K562 (cell line): ENCODE data around the gene DNAJC9. TPM values are rescaled to one million over a fixed set of nuclear protein-coding genes. Genes with fewer than 3 reads are reported as not detected.
A peak's percentile ranks its signal among the peaks of the same experiment; 100 is the strongest.

Source experiments
- ASH1L ChIP-seq: fragments of 450-650 bp; IDR thresholded peaks from 2 replicates; pipeline ENCODE4 v1.6.1; 2018; ENCODE audit warnings: borderline replicate concordance, mild to moderate bottlenecking, low read depth; ENCODE audit not compliant: partially characterized antibody
- ATF3 ChIP-seq, 2 experiments: fragments of 450-650 bp in 1 of 2; sonication (generic) in 1 of 2; formaldehyde crosslinking in 1 of 2; IDR thresholded peaks in 1 of 2; conservative IDR thresholded peaks in 1 of 2; 2 replicates each; pipeline versions ENCODE4 v1.6.1 to v1.8.1; 2016 to 2023; ENCODE audit warnings: mild to moderate bottlenecking in 2 of 2, moderate library complexity in 2 of 2, inconsistent platforms in 1 of 2, missing genetic modification reagents in 1 of 2
- CBFA2T3 ChIP-seq: fragments of 450-650 bp; IDR thresholded peaks from 2 replicates; pipeline ENCODE4 v1.6.1; 2017
- CBX8 ChIP-seq: fragments of 200-600 bp; sonication (generic); IDR thresholded peaks from 2 replicates; pipeline ENCODE4 v1.6.1; 2012; ENCODE audit warnings: borderline replicate concordance, mixed run types, low read depth, mild to moderate bottlenecking, moderate library complexity, mixed read lengths, low read length, control low read depth, inconsistent platforms; ENCODE audit not compliant: poor library complexity, severe bottlenecking; ENCODE audit errors: extremely low read depth
- CREM ChIP-seq: IDR thresholded peaks from 2 replicates; pipeline ENCODE4 v1.6.1; 2014; ENCODE audit warnings: antibody characterized with exemption, low read depth
- FOXA1 ChIP-seq: fragments of 450-650 bp; IDR thresholded peaks from 2 replicates; pipeline ENCODE4 v1.6.1; 2016; ENCODE audit warnings: mild to moderate bottlenecking, borderline replicate concordance
- FOXJ3 ChIP-seq: sonication (generic); formaldehyde crosslinking; IDR thresholded peaks from 2 replicates; pipeline ENCODE4 v1.4.0; 2020; ENCODE audit warnings: mild to moderate bottlenecking, missing genetic modification reagents
- HDAC2 ChIP-seq: fragments of 450-650 bp; IDR thresholded peaks from 2 replicates; pipeline ENCODE4 v1.6.1; 2016; ENCODE audit warnings: mild to moderate bottlenecking
- HES1 ChIP-seq: fragments of 450-650 bp; IDR thresholded peaks from 2 replicates; pipeline ENCODE4 v1.6.1; 2016; ENCODE audit warnings: low read depth, mild to moderate bottlenecking, moderate library complexity
- HMBOX1 ChIP-seq: sonication (generic); IDR thresholded peaks from 2 replicates; pipeline ENCODE4 v1.6.1; 2016
- HMG20A ChIP-seq: fragments of 450-650 bp; formaldehyde crosslinking; conservative IDR thresholded peaks from 2 replicates; pipeline ENCODE4 v1.4.0; 2020; ENCODE audit warnings: mild to moderate bottlenecking, mixed read lengths
- KLF6 ChIP-seq: fragments of 250-450 bp; sonication (Bioruptor Pico); IDR thresholded peaks from 2 replicates; pipeline ENCODE4 v1.4.0; 2020; ENCODE audit warnings: mild to moderate bottlenecking, moderate library complexity, borderline replicate concordance
- MED1 ChIP-seq: sonication (generic); formaldehyde crosslinking; IDR thresholded peaks from 2 replicates; pipeline ENCODE4 v1.8.1; 2023; ENCODE audit warnings: missing genetic modification reagents, borderline replicate concordance
- MYNN ChIP-seq, 2 experiments: sonication (generic); formaldehyde crosslinking in 1 of 2; IDR thresholded peaks; 2 replicates each; pipeline versions ENCODE4 v1.5.0 to v1.6.1; 2016 to 2020; ENCODE audit warnings: antibody characterized with exemption in 1 of 2, missing genetic modification reagents in 1 of 2
- PHB2 ChIP-seq: fragments of 450-650 bp; IDR thresholded peaks from 2 replicates; pipeline ENCODE4 v1.6.1; 2017; ENCODE audit warnings: low read depth
- RB1 ChIP-seq: fragments of 450-650 bp; IDR thresholded peaks from 2 replicates; pipeline ENCODE4 v1.6.1; 2017; ENCODE audit warnings: low read depth, mild to moderate bottlenecking
- SNAPC5 ChIP-seq: fragments of 250-450 bp; sonication (Bioruptor Pico); IDR thresholded peaks from 2 replicates; pipeline ENCODE4 v1.8.0; 2021; ENCODE audit warnings: moderate library complexity, mild to moderate bottlenecking, inconsistent platforms
- TRIM28 ChIP-seq: fragments of 450-650 bp; IDR thresholded peaks from 2 replicates; pipeline ENCODE4 v1.6.1; 2017
- ZEB2 ChIP-seq: fragments of 450-650 bp; IDR thresholded peaks from 2 replicates; pipeline ENCODE4 v1.6.1; 2016
- ZKSCAN8 ChIP-seq: fragments of 200-800 bp; sonication (Bioruptor generic); IDR thresholded peaks from 2 replicates; pipeline ENCODE4 v1.6.1; 2016; ENCODE audit warnings: missing genetic modification characterization, missing compliant biosample characterization
- ZMIZ1 ChIP-seq, 2 experiments: fragments of 150-350 bp in 1 of 2; IDR thresholded peaks; 2 replicates each; pipeline ENCODE4 v1.6.1; 2012 to 2016; ENCODE audit warnings: low read depth in 2 of 2, low read length in 2 of 2, mild to moderate bottlenecking in 1 of 2, moderate library complexity in 1 of 2
- ZNF232 ChIP-seq: sonication (generic); formaldehyde crosslinking; IDR thresholded peaks from 2 replicates; pipeline ENCODE4 v1.8.0; 2022; ENCODE audit warnings: mild to moderate bottlenecking, missing genetic modification reagents
- polyA plus RNA-seq, 8 experiments: library from polyadenylated mRNA; depleted of rRNA in 4 of 8; stranded (reverse) in 5 of 8; unstranded in 3 of 8; fragments of >200 nt; fragmentation: Nextera tagmentation in 2 of 8; fragmentation: Illumina TruSeq in 1 of 8; extraction: Ambion mirVana in 2 of 8; extraction: Trizol in 1 of 8; gene quantifications; 2 replicates each; pipeline versions ENCODE4 v1.2.1 to v1.2.3, GENCODE V29; 2011 to 2014; ENCODE audit warnings: inconsistent platforms in 1 of 8, missing spikeins in 1 of 8
- total RNA-seq, 7 experiments: library from RNA; depleted of rRNA in 6 of 7; stranded (reverse); fragments of >200 nt in 6 of 7; fragmentation: Illumina TruSeq in 2 of 7; extraction: Trizol in 2 of 7; gene quantifications; 2 replicates each; pipeline versions ENCODE4 v1.2.1 to v1.2.3, GENCODE V29; 2011 to 2021; ENCODE audit warnings: low replicate concordance in 1 of 7

The DNAJC9 gene
- total and polyA plus RNA-seq, 9 of the 15 experiments (the other 6 are each of a cell fraction or from before 2014, with no cell fraction given) = 66.7 to 133 (median 102) TPM

GRCh38 chr10:73252445-73253224 is 5.6 kb upstream of the DNAJC9 start, which contains the start of gene MRPS16 (continued):
- TF ChIP-seq KLF6 (CRISPR knock-in tag) (no peak; the same call in 1 of the 2 replicates), CBX8 (no peak), FOXA1 (no peak), ASH1L (peak; percentile 21), HES1 (0 out of 2 replicates have a peak, but pooled peaks have one; percentile 21), TRIM28 (no peak), ZKSCAN8 (CRISPR knock-in tag) (no peak), FOXJ3 (CRISPR knock-in tag) (no peak), HDAC2 (peak; percentile 79; the same call in 1 of the 2 replicates), ATF3 (IDR thresholded peaks at IDR 0.05) (peak; percentile 96), ATF3 (CRISPR knock-in tag; conservative IDR thresholded peaks at IDR 0.05) (peak; percentile 56), ZNF232 (peak; percentile 81; the same call in 1 of the 2 replicates), CREM (peak; percentile 93), MYNN (IDR thresholded peaks at IDR 0.05) (0 out of 2 replicates have a peak, but pooled peaks have one; percentile 73), MYNN (CRISPR knock-in tag; IDR thresholded peaks at IDR 0.05) (no peak), CBFA2T3 (no peak; the same call in 1 of the 2 replicates), MED1 (CRISPR knock-in tag) (no peak), PHB2 (no peak), ZMIZ1 (IDR thresholded peaks at IDR 0.05; ENCODE audit: low read depth in 2 of 2, low read length in 2 of 2) (peak in 1 of 2 experiments; percentile 75; a peak in 1 of 4 replicates), SNAPC5 (no peak), RB1 (peak; percentile 49), HMG20A (no peak), ZEB2 (no peak), HMBOX1 (no peak)
